Heart right ventricle (tissue), 16 donors: ENCODE measurements around the gene DMGDH. TPM values are rescaled to one million over a fixed set of nuclear protein-coding genes. Genes with fewer than 3 reads are reported as not detected.

Experiments
- ATAC-seq, 8 donors: fragments of 200-7000 bp; cut with Tn5 transposase; one replicate each; pipeline ENCODE4 v1.9.1; 2020; ENCODE audit warnings: mild to moderate bottlenecking in 8 of 8, moderate library complexity in 8 of 8, moderate number of reproducible peaks in 1 of 8
- DNase-seq, 2 donors: peaks; one replicate each; pipeline ENCODE4 v3.0.0-alpha.2; 2020
- H3K27ac ChIP-seq, 10 donors: fragments of 200-600 bp; sonication (generic) in 2 of 10; one replicate each; pipeline versions ENCODE4 v1.5.0 to v1.8.0; 2020 to 2022; ENCODE audit warnings: mild to moderate bottlenecking in 3 of 10
- H3K27me3 ChIP-seq, 7 donors: fragments of 200-600 bp; one replicate each; pipeline ENCODE4 v1.8.0; 2021 to 2022; ENCODE audit warnings: mild to moderate bottlenecking in 2 of 7
- H3K36me3 ChIP-seq, 9 donors: fragments of 200-600 bp; sonication (generic) in 1 of 9; one replicate each; pipeline versions ENCODE4 v1.5.0 to v1.8.0; 2020 to 2022; ENCODE audit warnings: mild to moderate bottlenecking in 2 of 9
- H3K4me1 ChIP-seq, 9 donors: fragments of 200-600 bp; sonication (generic) in 1 of 9; one replicate each; pipeline versions ENCODE4 v1.5.0 to v1.8.0; 2020 to 2022; ENCODE audit warnings: mild to moderate bottlenecking in 4 of 9
- H3K4me3 ChIP-seq, 10 donors: fragments of 200-600 bp; sonication (generic) in 2 of 10; one replicate each; pipeline versions ENCODE4 v1.5.0 to v1.8.0; 2020 to 2022; ENCODE audit warnings: mild to moderate bottlenecking in 7 of 10, moderate library complexity in 2 of 10
- H3K9me3 ChIP-seq, 11 donors: fragments of 200-600 bp in 10 of 11; sonication (generic) in 2 of 11; one replicate each; pipeline versions ENCODE4 v1.5.0 to v1.8.0; 2013 to 2022; ENCODE audit warnings: mild to moderate bottlenecking in 2 of 11, control low read depth in 1 of 11, moderate library complexity in 1 of 11
- CTCF ChIP-seq, 9 donors: fragments of 200-600 bp; sonication (generic) in 2 of 9; IDR thresholded peaks; one replicate each; pipeline versions ENCODE4 v1.5.0 to v1.8.0; 2021 to 2022; ENCODE audit warnings: antibody characterized with exemption in 9 of 9, mild to moderate bottlenecking in 5 of 9, moderate library complexity in 1 of 9
- WGBS, 2 donors: extraction: QIAGEN DNeasy Blood & Tissue Kit; methylation state at CpG; one replicate each; pipeline ENCODE4 v1.1.7; 2013; ENCODE audit warnings: inconsistent platforms in 1 of 2; 5-methylcytosine and 5-hydroxymethylcytosine counted together
- intact Hi-C, 10 donors: fragments of 100-400 bp; cut with DNase I; formaldehyde crosslinking; loops; one replicate each; pipeline versions ENCODE4 v1.11.1 to v1.14.2; 2022
- polyA plus RNA-seq, 2 donors: library from polyadenylated mRNA; stranded (reverse); fragments of 200-250 nt; gene quantifications; one replicate each; pipeline ENCODE4 v1.2.3, GENCODE V29; 2013
- total RNA-seq, 10 donors: library from RNA; stranded (reverse); fragmentation: NEBNext Ultra II Directional in 3 of 10; extraction: Animal tissue kit (Norgen Biotek cat#: 25700) in 3 of 10; gene quantifications; one replicate each; pipeline versions ENCODE4 v1.2.1 to v1.2.4, GENCODE V29; 2021 to 2023
- donor health status: Arrhythmogenic right ventricular cardiomyopathy.
- donor health status: ischemic (EF 13 %, LVEDD 7.1; RV severe dilation, severe dysfunction).
- donor health status: healthy with polysubstance abuse.
- donor health status: DM: no; HTN: yes; CAD: no.
- donor health status: DM: no; HTN: no; CAD: no.
- donor health status: ischemic (EF 25% LVEDD 6.9; RV normal size, moderate dysfunction).
- donor health status: ischemic (EF 25% LVEDD 5.7; RV mildly dilated, moderate dysfunction).
- donor health status: healthy.
- donor health status: DM: yes; HTN: yes; CAD: no.
- donor health status: Ischemic cardiomyopathy.
- donor health status: ischemic (EF 35%, LVEDD 5.7; RV mildly dilated, moderate dysfunction).
- donor health status: nonischemic (EF 11% LVEDD 7.7; RV severe dilation, severe dysfunction).
- donor health status: DM: yes; HTN: yes; CAD: no.
- donor health status: PGD.
- donor health status: ischemic (EF 29% LVEDD 5.4; RV normal size, mild dysfunction).
- donor health status: nonischemic (EF 23%, LVEDD 6.1; RV moderate dilation, normal function).

Gene DMGDH
- total and polyA plus RNA-seq, 12 donors: 0.17 to 3.4 (median 1.9) TPM

GRCh38 chr5:79070350-79070667, 835 bp upstream of the DMGDH start:
- ATAC-seq (peak in 6 of 8 donors; percentile 22 to 63 (median 44)), DNase-seq (peak in 1 of 2 donors; percentile 6)
- H3K4me1 ChIP-seq: peaks cover 0 to 11% (median 0%) of the 10 kb centered on the region in 9 donors
- WGBS, 2 donors: 29 to 38% methylated on average over 9 of the region's 9 CpGs
- no peaks in the 10 kb centered on the region for H3K36me3 ChIP-seq
- intact Hi-C loops: no loop called here
- TF ChIP-seq CTCF (IDR thresholded peaks at IDR 0.05): no peak
- H3K9me3 ChIP-seq: peaks cover 0 to 18% (median 0%) of the 10 kb centered on the region in 11 donors
- H3K27me3 ChIP-seq: peaks cover 0 to 25% (median 13%) of the 10 kb centered on the region in 7 donors
- H3K4me3 ChIP-seq: peak overlapping the region in 9 of 10 donors; percentile 25 to 56 (median 48)
- H3K27ac ChIP-seq: peak overlapping the region in 7 of 10 donors; percentile 11 to 58 (median 19)

GRCh38 chr5:79062436-79062835, 7.0 kb downstream of the DMGDH start:
- Histone ChIP-seq H3K36me3 (no peaks in the 10 kb centered on the region), H3K27ac (no peak overlapping the region), H3K4me1 (no peaks in the 10 kb centered on the region), H3K4me3 (no peak overlapping the region), H3K27me3 (no peaks in the 10 kb centered on the region), H3K9me3 (no peaks in the 10 kb centered on the region)
- intact Hi-C loops: no loop called here
- no peak for TF ChIP-seq CTCF (IDR thresholded peaks at IDR 0.05)
- no peak for DNase-seq
- no peak for ATAC-seq
- 88 to 89% methylated on average over 3 of the region's 3 CpGs for WGBS, 2 donors

- no peak for ATAC-seq
- intact Hi-C loops: no loop called here
- 87 to 91% methylated on average over 4 of the region's 4 CpGs for WGBS, 2 donors
- H3K27ac ChIP-seq: no peak overlapping the region
- DNase-seq: no peak
- H3K4me1 ChIP-seq: no peaks in the 10 kb centered on the region
- H3K36me3 ChIP-seq: no peaks in the 10 kb centered on the region
- no peaks in the 10 kb centered on the region for H3K27me3 ChIP-seq
- TF ChIP-seq CTCF (IDR thresholded peaks at IDR 0.05): no peak
- no peak overlapping the region for H3K4me3 ChIP-seq
- H3K9me3 ChIP-seq: no peaks in the 10 kb centered on the region
Measured at GRCh38 chr5:79059674-79060073, 9.8 kb downstream of the DMGDH start.

- intact Hi-C loops: no loop called here
- H3K27me3 ChIP-seq: no peaks in the 10 kb centered on the region
- H3K4me1 ChIP-seq: no peaks in the 10 kb centered on the region
- ATAC-seq (no peak), DNase-seq (no peak)
- no peak overlapping the region for H3K27ac ChIP-seq
- H3K36me3 ChIP-seq: no peaks in the 10 kb centered on the region
- no peak for TF ChIP-seq CTCF (IDR thresholded peaks at IDR 0.05)
- peaks cover 0 to 11% (median 6%) of the 10 kb centered on the region in 11 donors for H3K9me3 ChIP-seq
- no peak overlapping the region for H3K4me3 ChIP-seq
Measured at GRCh38 chr5:79056847-79057246, 12.6 kb downstream of the DMGDH start.
